ENCODE results near the gene PKN3. TPM values are rescaled to one million over a fixed set of nuclear protein-coding genes. Genes with fewer than 3 reads are reported as not detected.

The PKN3 gene
- total and polyA plus RNA-seq, 2 of the 13 experiments (the other 11 are each of a cell fraction or from before 2014, with no cell fraction given): 10.5 to 13.2 TPM

DNA sequence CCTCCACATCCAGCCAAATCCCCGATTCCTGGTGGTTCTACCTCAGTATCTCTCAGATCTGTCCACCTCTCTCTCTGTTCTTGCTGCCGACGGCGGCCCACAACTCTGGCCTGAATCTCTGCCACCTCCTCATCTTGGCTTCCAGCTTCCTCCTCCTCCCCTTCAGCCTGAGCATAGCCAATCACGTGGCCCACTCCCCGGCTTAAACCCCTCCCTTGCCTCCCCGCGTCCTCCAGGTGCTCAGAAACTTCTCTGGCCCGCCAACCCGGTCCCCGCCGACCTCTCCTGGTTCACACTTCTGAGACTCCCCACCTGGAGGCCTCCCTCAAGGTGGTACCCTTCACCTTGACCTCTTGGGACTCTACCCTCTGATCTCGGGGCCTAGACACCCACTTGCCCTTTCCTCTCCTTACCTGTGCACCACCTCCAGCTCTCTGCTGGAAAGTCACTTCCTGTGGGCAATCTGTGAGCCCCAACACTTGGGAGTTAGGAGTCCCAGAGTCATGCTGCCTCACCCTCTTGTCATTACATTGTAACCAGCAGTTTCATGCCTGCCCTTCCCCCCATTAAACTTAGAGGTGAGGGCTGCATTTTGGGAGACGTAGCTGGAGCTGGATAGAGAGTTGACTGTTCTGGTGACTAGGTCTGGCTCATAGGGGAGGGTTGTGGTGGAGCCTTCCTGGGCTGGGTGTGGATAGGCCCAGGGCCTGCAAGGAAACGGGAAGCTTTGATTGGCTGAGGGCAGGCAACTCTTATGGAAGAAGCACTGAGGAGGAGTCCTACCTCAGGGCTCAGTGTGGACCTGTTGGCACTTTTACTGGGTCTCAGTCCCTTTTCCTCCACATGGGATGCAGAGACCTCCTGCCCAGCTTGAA is 17.7 kb upstream of the PKN3 start (continued):
- TF ChIP-seq SIX1 (CRISPR knock-in tag; IDR thresholded peaks at IDR 0.05; ENCODE audit: borderline replicate concordance): no peak
- 0 out of 2 replicates have a peak, but pooled peaks have one; percentile 5 for TF ChIP-seq ISL2 (CRISPR knock-in tag; IDR thresholded peaks at IDR 0.05)
- no peak for TF ChIP-seq ZNF737 (CRISPR knock-in tag; IDR thresholded peaks at IDR 0.05; ENCODE audit: borderline replicate concordance)
- TF ChIP-seq ZNF296 (CRISPR knock-in tag; conservative IDR thresholded peaks at IDR 0.05): no peak
- no peak for TF ChIP-seq THYN1 (CRISPR knock-in tag; IDR thresholded peaks at IDR 0.05; ENCODE audit: borderline replicate concordance, low read depth)
- no peak for TF ChIP-seq ZNF121 (CRISPR knock-in tag; IDR thresholded peaks at IDR 0.05)
- TF ChIP-seq JUN (CRISPR knock-in tag; IDR thresholded peaks at IDR 0.05): no peak
- no peak for TF ChIP-seq NBN (conservative IDR thresholded peaks at IDR 0.05)
- no peak for TF ChIP-seq ZC3H4 (CRISPR knock-in tag; IDR thresholded peaks at IDR 0.05; ENCODE audit: borderline replicate concordance)
- TF ChIP-seq ATRX (CRISPR knock-in tag; IDR thresholded peaks at IDR 0.05; ENCODE audit: borderline replicate concordance): no peak
- peak; percentile 77; the same call in 1 of the 2 replicates for TF ChIP-seq ARNTL (CRISPR knock-in tag; IDR thresholded peaks at IDR 0.05)
- no peak for TF ChIP-seq TBP (CRISPR knock-in tag; IDR thresholded peaks at IDR 0.05)
- TF ChIP-seq STAG1 (CRISPR knock-in tag; IDR thresholded peaks at IDR 0.05): no peak
- TF ChIP-seq EZH2 (conservative IDR thresholded peaks at IDR 0.05; ENCODE audit: low read depth, low read length): no peak
- no peak for TF ChIP-seq ZFAT (CRISPR knock-in tag; conservative IDR thresholded peaks at IDR 0.05)
- TF ChIP-seq SOX13 (IDR thresholded peaks at IDR 0.05): no peak
- TF ChIP-seq SOX13 (CRISPR knock-in tag; conservative IDR thresholded peaks at IDR 0.05 in 1 of 2, IDR thresholded peaks at IDR 0.05 in 1 of 2): no peak
- TF ChIP-seq, protein P1, sequence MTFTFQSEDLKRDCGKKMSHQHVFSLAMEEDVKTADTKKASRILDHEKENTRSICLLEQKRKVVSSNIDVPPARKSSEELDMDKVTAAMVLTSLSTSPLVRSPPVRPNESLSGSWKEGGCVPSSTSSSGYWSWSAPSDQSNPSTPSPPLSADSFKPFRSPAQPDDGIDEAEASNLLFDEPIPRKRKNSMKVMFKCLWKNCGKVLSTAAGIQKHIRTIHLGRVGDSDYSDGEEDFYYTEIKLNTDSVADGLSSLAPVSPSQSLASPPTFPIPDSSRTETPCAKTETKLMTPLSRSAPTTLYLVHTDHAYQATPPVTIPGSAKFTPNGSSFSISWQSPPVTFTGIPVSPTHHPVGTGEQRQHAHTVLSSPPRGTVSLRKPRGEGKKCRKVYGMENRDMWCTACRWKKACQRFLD (CRISPR knock-in tag; IDR thresholded peaks at IDR 0.05; ENCODE audit: borderline replicate concordance): 0 out of 2 replicates have a peak, but pooled peaks have one; percentile 60
- TF ChIP-seq SMARCE1 (IDR thresholded peaks at IDR 0.05; ENCODE audit: borderline replicate concordance): no peak
- no peak for TF ChIP-seq GZF1 (CRISPR knock-in tag; IDR thresholded peaks at IDR 0.05)
- no peak for TF ChIP-seq FOXA1 (IDR thresholded peaks at IDR 0.05)
- TF ChIP-seq FOXA1 (CRISPR knock-in tag; IDR thresholded peaks at IDR 0.05): no peak
- TF ChIP-seq ZSCAN31 (CRISPR knock-in tag; IDR thresholded peaks at IDR 0.05; ENCODE audit: low read depth): peak; percentile 20
- TF ChIP-seq SMYD3 (CRISPR knock-in tag; IDR thresholded peaks at IDR 0.05): no peak
- no peak for TF ChIP-seq CENPX (CRISPR knock-in tag; IDR thresholded peaks at IDR 0.05)
- TF ChIP-seq TBX3 (IDR thresholded peaks at IDR 0.05; ENCODE audit: borderline replicate concordance): peak; percentile 25; the same call in 1 of the 2 replicates
- no peak for TF ChIP-seq MLX (CRISPR knock-in tag; IDR thresholded peaks at IDR 0.05)
- TF ChIP-seq JUND (CRISPR knock-in tag; IDR thresholded peaks at IDR 0.05): no peak
- no peak for TF ChIP-seq HNRNPUL1 (IDR thresholded peaks at IDR 0.05; ENCODE audit: low read depth, low read length)
- no peak for TF ChIP-seq ZZZ3 (CRISPR knock-in tag; IDR thresholded peaks at IDR 0.05; ENCODE audit: borderline replicate concordance)
- no peak for TF ChIP-seq NFRKB (IDR thresholded peaks at IDR 0.05)
- TF ChIP-seq CREM (IDR thresholded peaks at IDR 0.05): no peak
- no peak for TF ChIP-seq CREM (CRISPR knock-in tag; IDR thresholded peaks at IDR 0.05)
- no peak for TF ChIP-seq XBP1 (CRISPR knock-in tag; IDR thresholded peaks at IDR 0.05)
- no peak for TF ChIP-seq ARNT (IDR thresholded peaks at IDR 0.05)
